Transverse colon (tissue), 4 donors: Measurements from ENCODE around the gene RPS15. TPM values are rescaled to one million over a fixed set of nuclear protein-coding genes. Genes with fewer than 3 reads are reported as not detected.

Experiments
- DNase-seq: peaks from one replicate; pipeline ENCODE4 v3.0.0-alpha.2; 2019
- H3K27ac ChIP-seq, 4 donors: fragments of 200-600 bp; sonication (generic); 2 replicates each; pipeline ENCODE4 v1.5.1; 2016 to 2018; ENCODE audit warnings: inconsistent platforms in 4 of 4
- H3K27me3 ChIP-seq: fragments of 200-600 bp; sonication (generic); 2 replicates; pipeline ENCODE4 v1.5.1; 2017; ENCODE audit warnings: inconsistent platforms
- H3K36me3 ChIP-seq, 4 donors: fragments of 200-600 bp; sonication (generic); 2 replicates each; pipeline ENCODE4 v1.5.1; 2017 to 2019; ENCODE audit warnings: inconsistent platforms in 4 of 4
- H3K4me1 ChIP-seq, 4 donors: fragments of 200-600 bp; sonication (generic); 2 replicates each; pipeline ENCODE4 v1.5.1; 2017 to 2020; ENCODE audit warnings: inconsistent platforms in 4 of 4
- H3K4me3 ChIP-seq, 4 donors: fragments of 200-600 bp; sonication (generic); 1 replicate in 1 of 4; 2 replicates in 3 of 4; pipeline versions ENCODE4 v1.5.1 to v1.6.1; 2017 to 2019; ENCODE audit warnings: inconsistent platforms in 4 of 4
- H3K9me3 ChIP-seq, 2 donors: fragments of 200-600 bp; sonication (generic); 2 replicates each; pipeline ENCODE4 v1.5.1; 2017 to 2019; ENCODE audit warnings: inconsistent platforms in 2 of 2
- CTCF ChIP-seq, 5 experiments: fragments of 200-600 bp in 3 of 5; fragments of 450-650 bp in 2 of 5; sonication (generic) in 3 of 5; IDR thresholded peaks; 1 replicate in 2 of 5; 2 replicates in 3 of 5; pipeline ENCODE4 v1.5.1; 2016 to 2017; ENCODE audit warnings: antibody characterized with exemption in 5 of 5, inconsistent platforms in 3 of 5, mild to moderate bottlenecking in 2 of 5, moderate library complexity in 1 of 5
- EP300 ChIP-seq: sonication (generic); formaldehyde crosslinking; IDR thresholded peaks from one replicate; pipeline ENCODE4 v1.6.1; 2017; ENCODE audit warnings: antibody characterized with exemption, low read depth
- POLR2A ChIP-seq: fragments of 450-650 bp; IDR thresholded peaks from one replicate; pipeline ENCODE4 v1.6.1; 2016; ENCODE audit warnings: antibody characterized with exemption, mild to moderate bottlenecking, moderate library complexity
- POLR2AphosphoS5 ChIP-seq, 3 donors: sonication (generic); formaldehyde crosslinking; IDR thresholded peaks; one replicate each; pipeline ENCODE4 v1.6.1; 2016; ENCODE audit warnings: antibody characterized with exemption in 3 of 3
- WGBS, 2 donors: methylation state at CpG; one replicate each; pipeline ENCODE4 v1.1.5; 2018; ENCODE audit warnings: low coverage in 1 of 2; 5-methylcytosine and 5-hydroxymethylcytosine counted together
- in situ Hi-C, 4 donors: fragments of 200-750 bp; cut with MboI; loops; one replicate each; pipeline versions ENCODE4 v1.15.0 to v1.15.1; 2017; ENCODE audit warnings: low sequenced_read_pairs in 3 of 4, low pct_ligation_motif_present in 1 of 4, low pct_unique_long_range_greater_than_20kb in 1 of 4
- intact Hi-C: fragments of 100-400 bp; cut with DNase I; formaldehyde crosslinking; loops from one replicate; pipeline ENCODE4 v1.15.1; 2023; ENCODE audit warnings: low total_unique reads
- total RNA-seq, 4 donors: library from RNA; depleted of rRNA; stranded (reverse); fragments of >200 nt; gene quantifications; one replicate each; pipeline ENCODE4 v1.1.0, GENCODE V29; 2016

RPS15 gene
- total RNA-seq, 4 donors from 2014 or later: 1,367 to 2,740 (median 2,511) TPM

- TF ChIP-seq POLR2AphosphoS5 (IDR thresholded peaks at IDR 0.05): no peak
- no peak for TF ChIP-seq EP300
- TF ChIP-seq CTCF (IDR thresholded peaks at IDR 0.05): no peak
- no peak for TF ChIP-seq POLR2A
- in situ Hi-C loops: loop anchor here in 2 of 4 donors (25.0 kb wide), 1 partner anchor 104 kb away; the partner anchor contains the start of genes EFNA2 (in 2 of the 2) and FAM174C (in 2 of the 2)
- intact Hi-C loops: no loop called here
- Histone ChIP-seq H3K4me3 (no peak overlapping the region), H3K9me3 (no peaks in the 10 kb centered on the region), H3K36me3 (peaks cover 0 to 42% (median 14%) of the 10 kb centered on the region in 4 donors), H3K27me3 (no peaks in the 10 kb centered on the region), H3K27ac (no peak overlapping the region), H3K4me1 (peaks cover 0 to 6% (median 2%) of the 10 kb centered on the region in 4 donors)
- no peak for DNase-seq
- WGBS, 2 donors: 94 to 95% methylated on average over 5 to 42 of the region's 42 CpGs
Measured at GRCh38 chr19:1390890-1391423, 47.2 kb upstream of the RPS15 start.

- in situ Hi-C loops: loop anchor here in 2 of 4 donors (25.0 kb wide), 1 partner anchor 105 kb away; the partner anchor contains the start of genes EFNA2 (in 2 of the 2) and FAM174C (in 2 of the 2)
- Histone ChIP-seq H3K36me3 (peaks cover 0 to 42% (median 14%) of the 10 kb centered on the region in 4 donors), H3K9me3 (no peaks in the 10 kb centered on the region), H3K27ac (no peak overlapping the region), H3K27me3 (no peaks in the 10 kb centered on the region), H3K4me1 (peaks cover 5 to 13% (median 7%) of the 10 kb centered on the region in 4 donors), H3K4me3 (no peak overlapping the region)
- DNase-seq: no peak
- intact Hi-C loops: no loop called here
- TF ChIP-seq CTCF (IDR thresholded peaks at IDR 0.05) (no peak), POLR2AphosphoS5 (IDR thresholded peaks at IDR 0.05) (no peak), EP300 (no peak), POLR2A (no peak)
- 96% methylated on average over 13 to 15 of the region's 15 CpGs for WGBS, 2 donors
Measured at GRCh38 chr19:1392407-1392806, 45.8 kb upstream of the RPS15 start.

- Histone ChIP-seq H3K4me1 (peaks cover 5 to 13% (median 7%) of the 10 kb centered on the region in 4 donors), H3K27ac (no peak overlapping the region), H3K4me3 (no peak overlapping the region), H3K9me3 (no peaks in the 10 kb centered on the region), H3K27me3 (no peaks in the 10 kb centered on the region), H3K36me3 (peaks cover 0 to 42% (median 14%) of the 10 kb centered on the region in 4 donors)
- intact Hi-C loops: no loop called here
- no peak for DNase-seq
- TF ChIP-seq POLR2A (no peak), EP300 (no peak), POLR2AphosphoS5 (IDR thresholded peaks at IDR 0.05) (no peak), CTCF (IDR thresholded peaks at IDR 0.05) (no peak)
- 95% methylated on average over 37 of the region's 37 CpGs; no CpG with 5 or more reads in 1 of the 2 donors for WGBS, 2 donors
- in situ Hi-C loops: loop anchor here in 2 of 4 donors (25.0 kb wide), 1 partner anchor 106 kb away; the partner anchor contains the start of genes EFNA2 (in 2 of the 2) and FAM174C (in 2 of the 2)
Measured at GRCh38 chr19:1392939-1393530, 45.2 kb upstream of the RPS15 start.

GRCh38 chr19:1393841-1394240, 44.4 kb upstream of the RPS15 start:
- Histone ChIP-seq H3K27ac (no peak overlapping the region), H3K27me3 (no peaks in the 10 kb centered on the region), H3K36me3 (peaks cover 0 to 40% (median 14%) of the 10 kb centered on the region in 4 donors), H3K4me1 (peaks cover 5 to 13% (median 7%) of the 10 kb centered on the region in 4 donors), H3K9me3 (no peaks in the 10 kb centered on the region), H3K4me3 (no peak overlapping the region)
- in situ Hi-C loops (loop anchor here in 2 of 4 donors (25.0 kb wide), 1 partner anchor 107 kb away; the partner anchor contains the start of genes EFNA2 (in 2 of the 2) and FAM174C (in 2 of the 2)), intact Hi-C loops (no loop called here)
- TF ChIP-seq POLR2A (no peak), POLR2AphosphoS5 (IDR thresholded peaks at IDR 0.05) (no peak), CTCF (IDR thresholded peaks at IDR 0.05) (no peak), EP300 (no peak)
- DNase-seq: no peak
- WGBS, 2 donors: 84% methylated on average over 17 of the region's 17 CpGs; no CpG with 5 or more reads in 1 of the 2 donors
